ENCODE results near the gene OPA3. TPM values are rescaled to one million over a fixed set of nuclear protein-coding genes. Genes with fewer than 3 reads are reported as not detected.
"Not testable (repeated sequence)": the region's sequence is repeated elsewhere in the genome, so short reads cannot be mapped to it uniquely, and the experiment has no call there.

The OPA3 gene
- total RNA-seq, 2 donors from 2014 or later, result 15.8 to 33.5 TPM

DNA sequence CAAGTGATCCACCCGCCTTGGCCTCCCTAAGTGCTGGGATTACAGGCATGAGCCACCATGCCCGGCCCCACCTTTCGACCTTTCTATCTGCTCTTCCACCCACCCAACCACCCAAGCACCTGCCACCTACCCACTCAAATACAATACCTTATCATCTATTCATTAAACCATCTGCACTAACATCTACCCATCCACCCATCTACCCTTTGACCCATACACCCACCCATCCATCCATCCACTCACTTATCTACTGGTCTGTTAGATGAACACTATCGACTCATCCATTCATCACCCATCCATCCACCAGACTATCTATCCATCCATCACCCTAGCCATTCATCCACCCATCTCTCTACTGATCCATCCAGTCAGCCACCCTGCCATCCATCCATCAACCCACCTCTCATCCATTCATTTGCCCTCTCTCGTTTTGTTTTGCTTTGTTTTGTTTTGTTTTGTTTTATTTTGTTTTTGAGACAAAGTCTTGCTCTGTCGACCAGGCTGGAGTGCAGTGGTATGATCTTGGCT, 37.4 kb upstream of the OPA3 start:
- peaks cover 42% of the 10 kb centered on the region for H3K36me3 ChIP-seq

DNA sequence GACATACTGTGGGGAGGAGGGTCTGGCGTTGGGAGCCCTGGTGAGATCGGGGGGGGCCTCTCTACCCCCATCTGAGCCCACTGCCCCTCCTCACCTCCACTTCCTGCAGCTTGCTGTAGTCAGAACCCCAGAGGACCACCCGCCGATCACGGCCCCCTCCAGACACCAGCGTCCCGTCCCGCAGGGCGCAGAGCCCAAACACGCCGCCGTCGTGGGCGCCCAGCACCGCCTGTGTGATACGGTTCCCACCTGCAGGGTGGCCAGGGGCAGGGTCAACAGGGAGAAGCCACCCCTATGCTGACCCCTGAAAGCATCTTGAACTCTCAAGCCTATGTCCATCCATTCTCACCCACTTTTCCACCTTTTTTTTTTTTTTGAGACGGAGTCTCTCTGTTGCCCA, 36.8 kb upstream of the OPA3 start:
- DNase-seq (ENCODE audit: low spot score), result no peak
- TF ChIP-seq, protein P1, sequence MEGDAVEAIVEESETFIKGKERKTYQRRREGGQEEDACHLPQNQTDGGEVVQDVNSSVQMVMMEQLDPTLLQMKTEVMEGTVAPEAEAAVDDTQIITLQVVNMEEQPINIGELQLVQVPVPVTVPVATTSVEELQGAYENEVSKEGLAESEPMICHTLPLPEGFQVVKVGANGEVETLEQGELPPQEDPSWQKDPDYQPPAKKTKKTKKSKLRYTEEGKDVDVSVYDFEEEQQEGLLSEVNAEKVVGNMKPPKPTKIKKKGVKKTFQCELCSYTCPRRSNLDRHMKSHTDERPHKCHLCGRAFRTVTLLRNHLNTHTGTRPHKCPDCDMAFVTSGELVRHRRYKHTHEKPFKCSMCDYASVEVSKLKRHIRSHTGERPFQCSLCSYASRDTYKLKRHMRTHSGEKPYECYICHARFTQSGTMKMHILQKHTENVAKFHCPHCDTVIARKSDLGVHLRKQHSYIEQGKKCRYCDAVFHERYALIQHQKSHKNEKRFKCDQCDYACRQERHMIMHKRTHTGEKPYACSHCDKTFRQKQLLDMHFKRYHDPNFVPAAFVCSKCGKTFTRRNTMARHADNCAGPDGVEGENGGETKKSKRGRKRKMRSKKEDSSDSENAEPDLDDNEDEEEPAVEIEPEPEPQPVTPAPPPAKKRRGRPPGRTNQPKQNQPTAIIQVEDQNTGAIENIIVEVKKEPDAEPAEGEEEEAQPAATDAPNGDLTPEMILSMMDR (IDR thresholded peaks at IDR 0.05), result no peak
- Histone ChIP-seq H3K4me1 (no peaks in the 10 kb centered on the region), H3K9me3 (no peaks in the 10 kb centered on the region), H3K27ac (no peak overlapping the region), H3K36me3 (peaks cover 38% of the 10 kb centered on the region), H3K4me3 (no peak overlapping the region), H3K27me3 (no peaks in the 10 kb centered on the region)

More for the DNA sequence above, 37.4 kb upstream of the OPA3 start:
- no peak overlapping the region for H3K4me3 ChIP-seq
- TF ChIP-seq, protein P1 (IDR thresholded peaks at IDR 0.05), result no peak
- no peaks in the 10 kb centered on the region for H3K4me1 ChIP-seq
- no peaks in the 10 kb centered on the region for H3K9me3 ChIP-seq
- H3K27me3 ChIP-seq, result no peaks in the 10 kb centered on the region
- no peak for DNase-seq (ENCODE audit: low spot score)
- no peak overlapping the region for H3K27ac ChIP-seq

DNA sequence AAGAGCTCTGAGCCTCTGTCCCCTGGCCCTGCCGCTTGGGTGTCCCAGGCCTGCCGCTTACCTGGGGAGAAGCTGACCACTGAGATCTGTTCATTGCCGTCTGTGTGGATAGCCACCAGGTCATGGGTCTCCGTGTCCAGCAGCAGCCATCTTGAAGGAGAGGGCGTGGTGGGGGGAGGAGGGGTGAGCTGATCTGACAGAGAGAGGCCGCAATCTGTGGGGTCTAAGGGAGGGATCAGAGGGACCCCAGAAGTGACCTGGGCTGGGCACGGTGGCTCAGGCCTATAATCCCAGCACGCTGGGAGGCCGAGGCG, 32.1 kb upstream of the OPA3 start:
- H3K36me3 ChIP-seq, result peaks cover 54% of the 10 kb centered on the region
- H3K4me1 ChIP-seq, result peaks cover 0 to 4% of the 10 kb centered on the region in 2 donors
- DNase-seq (ENCODE audit: low spot score), result no peak
- no peak overlapping the region for H3K27ac ChIP-seq
- H3K4me3 ChIP-seq, result no peak overlapping the region
- TF ChIP-seq, protein P1 (IDR thresholded peaks at IDR 0.05), result no peak
- no peaks in the 10 kb centered on the region for H3K27me3 ChIP-seq
- no peaks in the 10 kb centered on the region for H3K9me3 ChIP-seq

DNA sequence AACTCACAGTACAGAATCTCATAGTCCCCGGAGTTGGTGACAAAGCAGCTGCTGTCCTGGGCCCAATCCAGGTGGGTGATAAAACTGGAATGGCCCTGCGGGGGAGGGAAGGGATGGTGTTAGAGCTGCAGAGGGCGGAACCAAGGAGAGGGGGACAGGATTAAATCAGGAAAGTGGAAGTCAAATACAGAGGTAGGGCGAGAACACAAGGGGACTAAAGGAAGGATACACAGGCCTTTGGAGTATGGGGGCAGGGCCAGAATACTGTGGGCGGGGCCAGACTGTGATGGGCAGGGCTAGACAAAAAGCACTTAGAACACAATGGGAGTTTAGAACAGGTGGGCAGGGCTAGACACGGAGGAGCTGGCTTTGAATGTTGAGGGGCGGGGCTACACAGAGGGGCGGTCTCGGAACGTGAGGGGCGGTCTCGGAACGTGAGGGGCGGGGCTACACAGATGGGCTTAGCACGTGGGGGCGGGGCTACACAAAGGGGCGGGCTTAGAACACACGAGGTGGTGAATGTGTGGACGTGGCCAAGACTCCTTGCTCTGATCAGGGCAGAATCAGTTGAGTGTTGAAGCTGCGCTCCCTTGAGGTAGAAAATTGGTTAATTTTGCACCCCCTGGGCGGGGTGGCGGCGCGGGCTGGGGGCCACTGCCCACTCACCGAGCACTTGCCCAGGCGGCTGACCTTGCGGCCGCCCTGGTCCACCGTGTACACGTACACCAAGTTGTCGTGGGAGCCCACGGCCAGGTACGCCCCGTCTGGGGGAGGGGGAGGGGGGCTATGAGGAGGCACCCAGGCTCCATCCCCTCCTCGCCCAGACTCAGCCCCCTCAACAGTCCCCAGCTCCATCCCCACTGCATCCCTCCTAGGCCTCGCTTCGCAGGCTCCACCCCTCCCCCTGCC, 31.4 kb upstream of the OPA3 start:
- H3K27ac ChIP-seq, result no peak overlapping the region
- H3K36me3 ChIP-seq, result peaks cover 50% of the 10 kb centered on the region
- no peak overlapping the region for H3K4me3 ChIP-seq
- no peaks in the 10 kb centered on the region for H3K27me3 ChIP-seq
- TF ChIP-seq, protein P1 (IDR thresholded peaks at IDR 0.05), result no peak
- H3K9me3 ChIP-seq, result no peaks in the 10 kb centered on the region
- peaks cover 0 to 4% of the 10 kb centered on the region in 2 donors for H3K4me1 ChIP-seq
- peak; percentile 74 for DNase-seq (ENCODE audit: low spot score)

DNA sequence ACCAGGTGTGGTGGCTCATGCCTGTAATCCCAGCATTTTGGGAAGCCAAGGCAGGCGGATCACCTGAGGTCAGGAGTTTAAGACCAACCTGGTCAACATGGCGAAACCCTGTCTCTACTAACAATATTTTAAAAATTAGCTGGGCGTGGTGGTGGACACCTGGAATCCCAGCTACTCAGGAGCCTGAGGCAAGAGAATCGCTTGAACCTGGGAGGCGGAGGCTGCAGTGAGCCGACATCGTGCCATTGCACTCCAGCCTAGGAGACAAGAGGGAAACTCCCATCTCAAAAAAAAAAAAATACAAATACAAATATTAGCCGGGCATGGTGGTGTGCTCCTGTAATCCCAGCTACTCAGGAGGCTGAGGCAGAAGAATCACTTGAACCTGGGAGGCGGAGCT, 30.5 kb upstream of the OPA3 start:
- H3K27ac ChIP-seq, result peak overlapping the region in 1 of 2 donors; percentile 1
- not testable (repeated sequence) for H3K9me3 ChIP-seq; H3K27me3 ChIP-seq; H3K4me1 ChIP-seq; H3K4me3 ChIP-seq; DNase-seq (ENCODE audit: low spot score)
- H3K36me3 ChIP-seq, result peaks cover 49% of the 10 kb centered on the region

DNA sequence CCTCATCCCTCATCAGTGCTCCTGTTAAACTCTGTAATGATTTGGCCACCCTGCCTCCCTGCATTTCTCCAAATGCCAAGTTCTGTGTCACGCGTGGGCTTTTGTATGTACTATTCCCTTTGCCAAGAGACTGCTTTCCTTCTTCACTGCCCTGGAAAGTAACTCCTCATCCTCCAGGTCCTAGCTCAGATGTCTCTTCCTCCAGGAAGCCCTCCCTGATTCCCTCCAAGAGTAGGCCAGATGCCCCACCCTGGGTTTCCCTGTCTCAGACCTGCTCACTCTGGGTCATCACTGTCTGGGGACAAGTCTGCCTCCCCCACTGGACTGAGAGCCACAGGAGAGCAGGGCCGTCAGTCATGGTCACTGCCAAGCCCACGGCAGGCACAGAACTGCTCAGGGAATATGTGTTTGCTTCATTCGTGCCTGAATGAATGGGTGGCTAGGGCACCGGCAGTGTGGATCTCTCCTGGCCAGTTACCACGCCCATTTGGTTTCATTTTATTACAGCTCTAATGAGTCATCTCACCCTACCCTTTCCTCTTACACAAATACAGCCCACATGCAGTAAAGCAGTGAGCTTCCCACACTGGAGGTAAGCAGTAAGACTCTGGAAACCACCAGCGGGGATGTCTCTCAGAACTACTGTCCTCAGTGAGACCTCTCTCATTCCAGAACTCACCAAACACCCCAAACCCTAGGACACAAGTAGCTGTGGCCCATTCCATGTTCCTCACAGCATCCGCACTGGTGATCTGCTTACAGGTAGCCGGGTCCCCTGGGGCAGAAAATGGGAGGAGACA, 29.5 kb upstream of the OPA3 start:
- no peak for DNase-seq (ENCODE audit: low spot score)
- TF ChIP-seq, protein P1 (IDR thresholded peaks at IDR 0.05), result no peak
- Histone ChIP-seq H3K4me3 (no peak overlapping the region), H3K27me3 (no peaks in the 10 kb centered on the region), H3K9me3 (no peaks in the 10 kb centered on the region), H3K36me3 (peaks cover 40% of the 10 kb centered on the region), H3K4me1 (peaks cover 0 to 4% of the 10 kb centered on the region in 2 donors), H3K27ac (peak overlapping the region; percentile 1 to 39)
